SK-N-SH (cell line): Measurements from ENCODE around the gene MAP1LC3B.

Experiments
- CTCF ChIP-seq: fragments of 200-600 bp; sonication (generic); IDR thresholded peaks from 2 replicates; pipeline ENCODE4 v1.6.1; 2017; ENCODE audit warnings: antibody characterized with exemption, mild to moderate bottlenecking, moderate library complexity
- EP300 ChIP-seq, 2 experiments: IDR thresholded peaks; 2 replicates each; pipeline versions ENCODE4 v1.4.0 to v1.6.1; 2012; ENCODE audit warnings: borderline replicate concordance in 1 of 2, low read depth in 1 of 2, low read length in 1 of 2
- IRF3 ChIP-seq: fragments of 150-350 bp; IDR thresholded peaks from 2 replicates; pipeline ENCODE4 v1.6.1; 2016; ENCODE audit warnings: mild to moderate bottlenecking, low read depth, low read length
- RAD21 ChIP-seq: IDR thresholded peaks from 2 replicates; pipeline ENCODE4 v1.6.1; 2012; ENCODE audit warnings: mild to moderate bottlenecking, low read length

GRCh38 chr16:87443964-87444363, 51.8 kb downstream of the MAP1LC3B start:
- no peak for TF ChIP-seq IRF3
- no peak for TF ChIP-seq RAD21
- no peak for TF ChIP-seq CTCF
- no peak for TF ChIP-seq EP300 (IDR thresholded peaks at IDR 0.05; ENCODE audit: borderline replicate concordance in 1 of 2, low read depth in 1 of 2, low read length in 1 of 2)
